ENCODE results near the gene KRT7. TPM values are rescaled to one million over a fixed set of nuclear protein-coding genes. Genes with fewer than 3 reads are reported as not detected.
A peak's percentile ranks its signal among the peaks of the same experiment; 100 is the strongest.
"Not testable (repeated sequence)": the region's sequence is repeated elsewhere in the genome, so short reads cannot be mapped to it uniquely, and the experiment has no call there.

KRT7 gene
- total RNA-seq, 2 experiments from 2014 or later = 4.7 to 18.3 TPM

DNA sequence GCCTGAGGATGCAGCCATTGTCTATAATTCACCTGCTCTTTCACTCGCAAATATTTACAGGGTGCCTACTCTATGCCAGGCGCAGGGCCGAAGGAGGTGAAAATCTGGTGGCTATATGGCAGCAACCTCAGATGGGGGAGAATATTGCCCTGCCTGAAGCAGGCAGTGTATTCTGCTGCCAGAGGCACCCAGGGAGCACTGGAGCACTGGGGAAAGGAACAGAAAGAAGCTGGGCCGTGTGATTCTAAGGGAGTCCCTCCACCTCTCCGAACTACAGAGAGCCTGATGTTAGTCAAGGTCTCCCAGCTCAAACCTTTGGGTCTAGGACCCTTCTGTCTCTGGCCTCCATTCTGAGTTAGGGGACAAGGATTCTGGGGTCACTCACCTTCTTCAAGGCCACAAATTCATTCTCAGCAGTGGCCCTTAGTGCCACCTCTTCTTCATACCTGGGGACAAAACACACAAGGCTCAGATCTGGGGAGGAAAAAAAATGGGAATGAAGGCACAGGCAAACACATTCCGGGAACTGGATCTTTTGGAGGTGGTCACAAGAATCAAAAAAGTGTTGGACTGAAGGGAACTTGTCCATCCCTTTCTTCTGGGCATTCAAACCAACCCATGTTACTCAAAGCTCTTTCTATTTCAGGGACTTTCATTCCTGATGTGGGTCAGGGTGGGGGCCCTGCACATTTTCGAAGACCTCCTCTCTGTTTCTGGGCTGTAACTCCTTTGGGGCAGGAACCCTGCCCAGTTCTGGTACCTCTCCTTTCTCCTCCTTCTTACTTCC, 22.1 kb downstream of the KRT7 start:
- peaks cover 12% of the 10 kb centered on the region for H3K36me3 Mint-ChIP-seq
- no peaks in the 10 kb centered on the region for H3K9me3 Mint-ChIP-seq (ENCODE audit: low read depth)
- ATAC-seq (no peak), DNase-seq (no peak)
- H3K4me1 Mint-ChIP-seq = peaks cover 31% of the 10 kb centered on the region
- CTCF ChIA-PET = interaction anchor here (1.3 to 2.7 kb wide), 2 partner anchors 24 to 29 kb away, joined by 3 to 18 read pairs; no protein-coding TSS in a partner anchor
- H3K27ac Mint-ChIP-seq = no peak overlapping the region
- peaks cover 61% of the 10 kb centered on the region for H3K27me3 Mint-ChIP-seq
- no peak overlapping the region for H3K4me3 Mint-ChIP-seq

GRCh38 chr12:52255926-52256583, 23.0 kb downstream of the KRT7 start:
- H3K36me3 Mint-ChIP-seq = peaks cover 10% of the 10 kb centered on the region
- no peak for DNase-seq
- H3K4me1 Mint-ChIP-seq = peaks cover 36% of the 10 kb centered on the region
- H3K9me3 Mint-ChIP-seq (ENCODE audit: low read depth) = no peaks in the 10 kb centered on the region
- CTCF ChIA-PET = interaction anchor here (1.3 to 2.7 kb wide), 2 partner anchors 23 to 28 kb away, joined by 3 to 18 read pairs; no protein-coding TSS in a partner anchor
- no peak for ATAC-seq
- H3K4me3 Mint-ChIP-seq = no peak overlapping the region
- H3K27me3 Mint-ChIP-seq = peaks cover 68% of the 10 kb centered on the region
- no peak overlapping the region for H3K27ac Mint-ChIP-seq

DNA sequence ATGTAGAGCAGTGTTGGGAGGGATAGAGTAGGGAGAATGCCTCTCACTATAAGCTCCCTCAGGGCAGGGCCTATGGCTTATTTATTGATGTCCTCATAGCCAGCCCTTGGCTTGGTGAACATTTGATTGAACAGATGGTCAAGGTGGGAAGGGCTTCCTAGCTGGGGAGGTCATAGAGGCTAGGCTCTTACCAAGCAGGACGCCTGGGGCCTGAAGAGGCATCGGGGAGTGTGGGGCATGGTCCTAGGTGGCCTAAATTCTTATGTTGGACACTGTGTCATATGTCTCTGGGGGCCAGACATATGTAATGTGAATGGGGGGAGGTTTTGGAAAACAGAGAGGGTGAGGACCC, 23.5 kb downstream of the KRT7 start:
- DNase-seq = no peak
- ATAC-seq = no peak
- peaks cover 31% of the 10 kb centered on the region for H3K4me1 Mint-ChIP-seq
- no peak overlapping the region for H3K4me3 Mint-ChIP-seq
- CTCF ChIA-PET = interaction anchor here (2.7 kb wide), 1 partner anchor 22 kb away, joined by 18 read pairs; no protein-coding TSS in a partner anchor
- peaks cover 70% of the 10 kb centered on the region for H3K27me3 Mint-ChIP-seq
- peaks cover 6% of the 10 kb centered on the region for H3K36me3 Mint-ChIP-seq
- no peak overlapping the region for H3K27ac Mint-ChIP-seq
- H3K9me3 Mint-ChIP-seq (ENCODE audit: low read depth) = no peaks in the 10 kb centered on the region

- no peak for ATAC-seq
- H3K9me3 Mint-ChIP-seq (ENCODE audit: low read depth) = no peaks in the 10 kb centered on the region
- DNase-seq = no peak
- CTCF ChIA-PET = interaction anchor here (2.7 kb wide), 1 partner anchor 22 kb away, joined by 18 read pairs; no protein-coding TSS in a partner anchor
- H3K4me1 Mint-ChIP-seq = peaks cover 25% of the 10 kb centered on the region
- peaks cover 74% of the 10 kb centered on the region for H3K27me3 Mint-ChIP-seq
- no peak overlapping the region for H3K27ac Mint-ChIP-seq
- H3K4me3 Mint-ChIP-seq = no peak overlapping the region
- peaks cover 4% of the 10 kb centered on the region for H3K36me3 Mint-ChIP-seq
Observed at GRCh38 chr12:52257074-52257551, 24.1 kb downstream of the KRT7 start.

GRCh38 chr12:52257922-52258321, 24.9 kb downstream of the KRT7 start:
- not testable (repeated sequence) for H3K4me3 Mint-ChIP-seq; DNase-seq; ATAC-seq; H3K36me3 Mint-ChIP-seq; H3K9me3 Mint-ChIP-seq (ENCODE audit: low read depth); H3K27ac Mint-ChIP-seq
- peaks cover 74% of the 10 kb centered on the region for H3K27me3 Mint-ChIP-seq
- CTCF ChIA-PET = interaction anchor here (1.7 kb wide), 1 partner anchor 22 kb away, joined by 10 read pairs; no protein-coding TSS in a partner anchor
- peaks cover 17% of the 10 kb centered on the region for H3K4me1 Mint-ChIP-seq

DNA sequence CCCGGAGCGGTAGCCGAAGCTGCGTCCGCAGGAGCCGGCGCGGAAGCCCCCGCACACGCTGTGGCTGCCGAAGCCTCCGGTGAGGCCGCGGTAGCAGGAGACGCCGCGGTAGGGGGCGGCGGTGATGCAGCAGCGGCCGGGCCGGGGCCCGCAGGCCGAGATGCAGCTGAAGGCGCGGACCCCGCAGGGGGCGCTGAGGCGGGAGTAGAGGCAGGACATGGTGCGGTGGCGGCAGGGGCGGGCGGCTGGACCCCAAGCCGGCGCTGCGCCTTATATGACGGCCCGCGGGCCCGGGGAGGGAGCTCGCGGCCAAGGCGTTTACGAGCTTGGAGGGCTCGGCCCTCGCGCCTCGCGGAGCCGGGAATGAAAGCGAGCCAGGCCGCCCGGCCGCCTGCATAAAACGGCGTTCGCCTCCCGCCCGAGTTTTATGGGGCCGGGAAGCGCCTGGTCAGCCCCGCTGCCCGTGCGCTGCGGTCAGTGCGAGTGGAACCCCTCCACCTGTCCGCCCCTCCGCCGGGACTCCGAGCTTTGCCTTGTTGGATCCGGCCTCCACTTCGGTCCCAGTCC, 25.4 kb downstream of the KRT7 start:
- no peak overlapping the region for H3K27ac Mint-ChIP-seq
- no peaks in the 10 kb centered on the region for H3K9me3 Mint-ChIP-seq (ENCODE audit: low read depth)
- H3K36me3 Mint-ChIP-seq = no peaks in the 10 kb centered on the region
- H3K4me1 Mint-ChIP-seq = peaks cover 13% of the 10 kb centered on the region
- ATAC-seq (peak; percentile 23), DNase-seq (no peak)
- H3K27me3 Mint-ChIP-seq = peaks cover 71% of the 10 kb centered on the region
- CTCF ChIA-PET = interaction anchor here (1.2 to 1.7 kb wide), 3 partner anchors 14 to 37 kb away, joined by 4 to 10 read pairs (median 5); no protein-coding TSS in a partner anchor
- H3K4me3 Mint-ChIP-seq = no peak overlapping the region

- H3K27ac Mint-ChIP-seq = no peak overlapping the region
- CTCF ChIA-PET = interaction anchor here (1.0 to 1.6 kb wide), 3 partner anchors 13 to 721 kb away, joined by 3 to 4 read pairs (median 4); no protein-coding TSS in a partner anchor
Observed at GRCh38 chr12:52259657-52260243, 26.7 kb downstream of the KRT7 start.

DNA sequence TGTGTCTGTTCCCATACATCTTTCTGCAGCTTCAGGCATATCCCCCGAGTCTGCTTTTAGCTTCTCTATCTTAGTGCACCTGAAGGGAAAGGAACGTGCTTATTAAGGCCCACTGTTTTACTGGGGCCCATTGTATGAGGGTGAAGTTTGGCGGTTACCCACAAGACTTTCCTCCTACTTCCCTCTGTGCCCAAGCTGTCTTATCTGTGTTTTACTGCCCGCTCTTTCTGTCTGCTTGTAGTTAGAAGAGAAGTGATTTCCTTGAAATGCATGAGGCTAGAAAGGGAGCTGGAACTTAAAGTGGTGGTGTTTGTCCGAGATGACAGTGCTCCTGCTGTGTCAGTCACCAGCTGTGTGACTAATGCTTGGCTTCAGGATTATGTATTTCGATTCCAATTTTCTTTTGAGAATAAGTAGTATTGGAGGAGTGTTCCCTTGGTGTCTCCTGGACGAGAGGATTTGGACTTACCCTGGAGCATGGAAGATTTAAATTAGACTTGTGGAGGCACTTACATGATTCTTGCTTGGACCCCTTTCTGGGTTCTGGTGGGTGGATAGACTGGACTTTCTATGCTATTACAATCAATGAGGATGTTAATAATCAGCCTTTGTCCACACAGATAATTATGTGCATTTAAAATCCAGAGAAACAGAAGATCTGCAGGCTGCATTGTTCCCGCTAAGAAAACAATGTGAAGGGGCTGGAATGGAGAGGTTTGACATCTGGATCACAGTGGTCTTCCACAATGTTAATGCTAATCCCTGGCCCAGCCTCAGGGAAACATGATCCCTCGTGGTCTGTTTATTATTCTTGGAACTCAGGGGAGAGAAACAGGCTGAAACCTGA, 27.5 kb downstream of the KRT7 start:
- ATAC-seq (no peak), DNase-seq (no peak)
- no peaks in the 10 kb centered on the region for H3K9me3 Mint-ChIP-seq (ENCODE audit: low read depth)
- no peaks in the 10 kb centered on the region for H3K36me3 Mint-ChIP-seq
- peaks cover 13% of the 10 kb centered on the region for H3K4me1 Mint-ChIP-seq
- no peak overlapping the region for H3K4me3 Mint-ChIP-seq
- H3K27me3 Mint-ChIP-seq = peaks cover 62% of the 10 kb centered on the region
- no peak overlapping the region for H3K27ac Mint-ChIP-seq
- CTCF ChIA-PET = interaction anchor here (1.0 to 1.3 kb wide), 2 partner anchors 14 to 720 kb away, joined by 3 to 4 read pairs; no protein-coding TSS in a partner anchor

More at GRCh38 chr12:52259657-52260243, 26.7 kb downstream of the KRT7 start:
- ATAC-seq (no peak), DNase-seq (no peak)
- Mint-ChIP-seq H3K36me3 (no peaks in the 10 kb centered on the region), H3K4me3 (no peak overlapping the region), H3K27me3 (peaks cover 70% of the 10 kb centered on the region), H3K4me1 (peaks cover 13% of the 10 kb centered on the region), H3K9me3 (ENCODE audit: low read depth) (no peaks in the 10 kb centered on the region)

DNA sequence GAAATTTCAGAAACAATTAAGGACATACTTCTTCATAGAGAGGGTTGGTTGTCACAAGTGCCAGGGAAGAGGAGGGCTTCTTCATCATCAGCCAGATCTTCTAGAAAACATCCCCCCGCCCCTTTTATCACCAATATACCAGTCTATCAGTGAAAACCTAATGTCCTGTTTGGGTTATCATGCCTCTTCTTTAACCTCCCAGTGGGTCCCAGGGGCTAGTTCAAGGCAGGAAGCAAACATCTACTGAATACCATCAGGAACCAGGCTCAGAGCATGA, 28.1 kb downstream of the KRT7 start:
- no peaks in the 10 kb centered on the region for H3K9me3 Mint-ChIP-seq (ENCODE audit: low read depth)
- H3K36me3 Mint-ChIP-seq = no peaks in the 10 kb centered on the region
- H3K27ac Mint-ChIP-seq = no peak overlapping the region
- H3K4me1 Mint-ChIP-seq = peaks cover 13% of the 10 kb centered on the region
- ATAC-seq (no peak), DNase-seq (no peak)
- no peak overlapping the region for H3K4me3 Mint-ChIP-seq
- CTCF ChIA-PET = no interaction called here
- peaks cover 57% of the 10 kb centered on the region for H3K27me3 Mint-ChIP-seq

DNA sequence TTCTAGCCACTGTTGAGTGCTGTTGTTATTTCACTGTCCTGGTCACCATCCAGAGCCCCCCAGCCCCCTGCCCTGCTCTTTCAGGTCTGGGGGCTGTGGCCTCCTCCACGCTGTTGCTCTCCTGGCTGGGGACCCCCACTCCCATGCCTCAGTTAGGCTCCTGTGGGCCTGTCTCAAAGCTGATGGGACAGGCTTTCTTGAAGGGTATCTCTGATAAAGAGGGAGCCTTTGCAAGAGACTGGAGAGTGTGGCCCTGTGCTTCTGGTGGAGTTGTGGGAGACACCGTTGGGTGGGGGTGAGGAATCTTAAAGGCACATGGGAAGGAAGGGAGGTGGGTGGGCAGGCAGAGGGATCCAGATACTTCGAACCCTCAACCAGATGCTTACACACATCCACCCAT, 29.2 kb downstream of the KRT7 start:
- ATAC-seq = no peak
- H3K9me3 Mint-ChIP-seq (ENCODE audit: low read depth) = no peaks in the 10 kb centered on the region
- H3K27me3 Mint-ChIP-seq = peaks cover 48% of the 10 kb centered on the region
- no peak for DNase-seq
- H3K4me3 Mint-ChIP-seq = no peak overlapping the region
- H3K27ac Mint-ChIP-seq = no peak overlapping the region
- CTCF ChIA-PET = interaction anchor here (1.2 kb wide), 1 partner anchor 66 kb away, joined by 3 read pairs; no protein-coding TSS in a partner anchor
- H3K4me1 Mint-ChIP-seq = peaks cover 13% of the 10 kb centered on the region
- H3K36me3 Mint-ChIP-seq = no peaks in the 10 kb centered on the region

GRCh38 chr12:52263761-52264434, 30.9 kb downstream of the KRT7 start:
- Mint-ChIP-seq H3K36me3 (no peaks in the 10 kb centered on the region), H3K27ac (no peak overlapping the region), H3K4me1 (peaks cover 13% of the 10 kb centered on the region), H3K27me3 (peaks cover 45% of the 10 kb centered on the region), H3K4me3 (no peak overlapping the region), H3K9me3 (ENCODE audit: low read depth) (no peaks in the 10 kb centered on the region)
- DNase-seq (no peak), ATAC-seq (no peak)
- CTCF ChIA-PET = interaction anchor here (0.9 to 8.3 kb wide), 5 partner anchors 12 to 44 kb away, joined by 3 to 74 read pairs (median 3); no protein-coding TSS in a partner anchor

- ATAC-seq (no peak), DNase-seq (no peak)
- CTCF ChIA-PET = interaction anchor here (0.9 to 8.3 kb wide), 3 partner anchors 13 to 19 kb away, joined by 3 to 74 read pairs (median 9); no protein-coding TSS in a partner anchor
- H3K27me3 Mint-ChIP-seq = peaks cover 43% of the 10 kb centered on the region
- H3K4me1 Mint-ChIP-seq = peaks cover 13% of the 10 kb centered on the region
- H3K27ac Mint-ChIP-seq = no peak overlapping the region
- H3K36me3 Mint-ChIP-seq = no peaks in the 10 kb centered on the region
- H3K9me3 Mint-ChIP-seq (ENCODE audit: low read depth) = no peaks in the 10 kb centered on the region
- no peak overlapping the region for H3K4me3 Mint-ChIP-seq
Observed at GRCh38 chr12:52264435-52264825, 31.4 kb downstream of the KRT7 start.

All from activated CD8-positive, alpha-beta memory T cell treated with anti-CD3 and anti-CD28 coated beads, Interleukin-2, amount 10 ng/mL, durations not matched to agents 7 days and 5 days (primary cell).